Thoracic aorta (tissue), 2 donors: ENCODE data around the gene DRICH1. TPM values are rescaled to one million over a fixed set of nuclear protein-coding genes. Genes with fewer than 3 reads are reported as not detected.

ENCODE experiments used
- ATAC-seq: fragments of 150-250 bp; one replicate; pipeline ENCODE4 v1.8.0; 2017; ENCODE audit warnings: low read depth; ENCODE audit not compliant: insufficient number of reproducible peaks, low FRiP score
- DNase-seq: peaks from one replicate; pipeline ENCODE4 v3.0.0-alpha.2; 2020; ENCODE audit warnings: low spot score
- H3K27ac ChIP-seq, 2 donors: fragments of 200-600 bp; sonication (generic); 1 replicate in 1 of 2; 2 replicates in 1 of 2; pipeline ENCODE4 v1.5.1; 2016; ENCODE audit warnings: mild to moderate bottlenecking in 2 of 2, moderate library complexity in 2 of 2
- H3K27me3 ChIP-seq: fragments of 200-600 bp; sonication (generic); replicated peaks from 2 replicates; pipeline ENCODE4 v1.6.0; 2016; ENCODE audit warnings: mild to moderate bottlenecking; ENCODE audit not compliant: insufficient read depth
- H3K36me3 ChIP-seq: fragments of 200-600 bp; sonication (generic); one replicate; pipeline ENCODE4 v1.5.1; 2016
- H3K4me1 ChIP-seq, 2 donors: fragments of 200-600 bp; sonication (generic); 1 replicate in 1 of 2; 2 replicates in 1 of 2; pipeline versions ENCODE4 v1.5.1 to v1.6.0; 2016; ENCODE audit warnings: low read depth in 2 of 2, mild to moderate bottlenecking in 1 of 2; ENCODE audit not compliant: control insufficient read depth in 1 of 2
- H3K4me3 ChIP-seq: fragments of 200-600 bp; sonication (generic); 2 replicates; pipeline ENCODE4 v1.5.1; 2016; ENCODE audit warnings: mild to moderate bottlenecking
- H3K9me3 ChIP-seq: fragments of 200-600 bp; sonication (generic); 2 replicates; pipeline ENCODE4 v1.5.1; 2016
- CTCF ChIP-seq: fragments of 200-600 bp; sonication (generic); IDR thresholded peaks from one replicate; pipeline ENCODE4 v1.5.1; 2019; ENCODE audit warnings: antibody characterized with exemption
- total RNA-seq, 2 donors: library from RNA; depleted of rRNA; stranded (reverse); fragments of >200 nt; gene quantifications; one replicate each; pipeline versions ENCODE4 v1.1.0 to v1.2.3, GENCODE V29; 2016

The DRICH1 gene
- total RNA-seq, 2 donors from 2014 or later: not detected

- Histone ChIP-seq H3K4me1 (no peaks in the 10 kb centered on the region), H3K9me3 (no peaks in the 10 kb centered on the region), H3K27me3 (no peaks in the 10 kb centered on the region), H3K36me3 (no peaks in the 10 kb centered on the region), H3K27ac (no peak overlapping the region), H3K4me3 (no peak overlapping the region)
- ATAC-seq (no peak), DNase-seq (no peak)
- no peak for TF ChIP-seq CTCF
Observed at GRCh38 chr22:23580576-23581259, 51.4 kb downstream of the DRICH1 start.

- ATAC-seq (no peak), DNase-seq (no peak)
- no peaks in the 10 kb centered on the region for H3K27me3 ChIP-seq
- no peak within 1 kb of the TSS for H3K27ac ChIP-seq
- no peaks in the 10 kb centered on the region for H3K36me3 ChIP-seq
- H3K4me1 ChIP-seq: no peaks in the 10 kb centered on the region
- no peak for TF ChIP-seq CTCF
- no peaks in the 10 kb centered on the region for H3K9me3 ChIP-seq
- H3K4me3 ChIP-seq: no peak within 1 kb of the TSS
Observed at GRCh38 chr22:23579870-23580575, 52.1 kb downstream of the DRICH1 start, which contains the start of gene IGLL1. Gene IGLL1, minus strand, starts transcription at chr22:23580290. Its CDS starts 100 bp downstream, at chr22:23580190.

GRCh38 chr22:23579280-23579679 is 52.8 kb downstream of the DRICH1 start:
- Histone ChIP-seq H3K36me3 (no peaks in the 10 kb centered on the region), H3K4me1 (no peaks in the 10 kb centered on the region), H3K27me3 (no peaks in the 10 kb centered on the region), H3K9me3 (no peaks in the 10 kb centered on the region), H3K27ac (no peak overlapping the region), H3K4me3 (no peak overlapping the region)
- no peak for ATAC-seq
- DNase-seq: no peak
- TF ChIP-seq CTCF: no peak

GRCh38 chr22:23578306-23578705 is 53.8 kb downstream of the DRICH1 start:
- H3K36me3 ChIP-seq: no peaks in the 10 kb centered on the region
- no peak overlapping the region for H3K4me3 ChIP-seq
- no peaks in the 10 kb centered on the region for H3K9me3 ChIP-seq
- H3K27ac ChIP-seq: no peak overlapping the region
- TF ChIP-seq CTCF: no peak
- ATAC-seq: no peak
- H3K27me3 ChIP-seq: no peaks in the 10 kb centered on the region
- no peaks in the 10 kb centered on the region for H3K4me1 ChIP-seq
- DNase-seq: no peak

- Histone ChIP-seq H3K9me3 (no peaks in the 10 kb centered on the region), H3K27me3 (no peaks in the 10 kb centered on the region), H3K27ac (no peak overlapping the region), H3K4me1 (no peaks in the 10 kb centered on the region), H3K4me3 (no peak overlapping the region), H3K36me3 (no peaks in the 10 kb centered on the region)
- TF ChIP-seq CTCF: no peak
- no peak for ATAC-seq
- DNase-seq: no peak
Observed at GRCh38 chr22:23576681-23577080, 55.4 kb downstream of the DRICH1 start.
